GM15510 (cell line): Measurements from ENCODE around the gene SPEN.
A peak's percentile ranks its signal among the peaks of the same experiment; 100 is the strongest.

ENCODE experiments used
- POLR2A ChIP-seq: IDR thresholded peaks from 3 replicates; pipeline ENCODE4 v1.6.1; 2011; ENCODE audit warnings: borderline replicate concordance; ENCODE audit not compliant: insufficient read length; ENCODE audit errors: extremely low read depth

The SPEN gene

GRCh38 chr1:15934211-15935055, 86.9 kb downstream of the SPEN start:
- TF ChIP-seq POLR2A = no peak

DNA sequence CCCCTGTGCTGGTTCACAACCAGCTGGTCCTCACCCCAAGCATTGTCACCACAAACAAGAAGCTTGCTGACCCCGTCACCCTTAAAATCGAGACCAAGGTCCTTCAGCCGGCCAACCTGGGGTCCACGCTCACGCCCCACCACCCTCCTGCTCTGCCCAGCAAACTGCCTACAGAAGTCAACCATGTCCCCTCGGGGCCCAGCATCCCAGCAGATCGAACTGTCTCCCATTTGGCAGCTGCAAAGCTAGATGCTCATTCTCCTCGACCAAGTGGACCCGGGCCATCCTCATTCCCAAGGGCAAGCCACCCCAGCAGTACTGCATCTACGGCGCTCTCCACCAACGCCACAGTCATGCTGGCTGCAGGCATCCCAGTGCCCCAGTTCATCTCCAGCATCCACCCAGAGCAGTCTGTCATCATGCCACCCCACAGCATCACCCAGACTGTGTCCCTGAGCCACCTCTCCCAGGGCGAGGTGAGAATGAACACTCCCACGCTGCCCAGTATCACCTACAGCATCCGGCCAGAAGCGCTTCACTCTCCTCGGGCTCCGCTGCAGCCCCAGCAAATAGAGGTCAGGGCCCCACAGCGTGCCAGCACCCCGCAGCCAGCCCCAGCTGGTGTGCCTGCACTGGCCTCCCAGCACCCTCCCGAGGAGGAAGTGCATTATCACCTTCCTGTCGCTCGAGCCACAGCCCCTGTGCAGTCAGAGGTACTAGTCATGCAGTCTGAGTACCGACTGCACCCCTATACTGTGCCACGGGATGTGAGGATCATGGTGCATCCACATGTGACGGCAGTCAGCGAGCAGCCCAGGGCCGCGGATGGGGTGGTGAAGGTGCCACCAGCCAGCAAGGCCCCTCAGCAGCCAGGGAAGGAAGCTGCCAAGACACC, 87.8 kb downstream of the SPEN start:
- TF ChIP-seq POLR2A = no peak

- no peak for TF ChIP-seq POLR2A
Measured at GRCh38 chr1:15936025-15936424, 88.5 kb downstream of the SPEN start.

GRCh38 chr1:15937146-15937545, 89.6 kb downstream of the SPEN start:
- TF ChIP-seq POLR2A = no peak

- no peak for TF ChIP-seq POLR2A
Measured at GRCh38 chr1:15937706-15938168, 90.2 kb downstream of the SPEN start.

DNA sequence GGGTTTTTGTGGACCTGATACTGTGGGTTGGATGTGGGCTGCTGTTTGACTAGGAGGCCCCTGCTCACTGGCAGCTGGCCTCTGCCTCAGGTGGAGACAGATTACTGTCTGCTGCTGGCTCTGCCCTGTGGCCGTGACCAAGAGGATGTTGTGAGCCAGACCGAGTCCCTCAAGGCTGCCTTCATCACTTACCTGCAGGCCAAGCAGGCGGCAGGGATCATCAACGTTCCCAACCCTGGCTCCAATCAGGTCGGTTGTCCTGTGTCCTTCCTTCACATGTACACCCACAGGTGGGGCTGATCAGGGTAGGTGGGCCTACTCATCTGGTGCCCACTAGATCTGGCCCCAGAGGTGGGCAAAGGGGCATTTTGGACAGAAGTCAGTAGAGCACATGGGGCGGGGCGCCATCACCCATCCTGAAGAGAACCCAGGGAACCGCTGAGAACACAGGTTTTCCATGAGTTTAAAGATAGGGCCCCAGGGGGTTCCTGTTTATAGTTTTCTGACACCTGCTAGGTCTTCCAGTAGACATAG, 91.2 kb downstream of the SPEN start:
- peak; percentile 4 for TF ChIP-seq POLR2A

DNA sequence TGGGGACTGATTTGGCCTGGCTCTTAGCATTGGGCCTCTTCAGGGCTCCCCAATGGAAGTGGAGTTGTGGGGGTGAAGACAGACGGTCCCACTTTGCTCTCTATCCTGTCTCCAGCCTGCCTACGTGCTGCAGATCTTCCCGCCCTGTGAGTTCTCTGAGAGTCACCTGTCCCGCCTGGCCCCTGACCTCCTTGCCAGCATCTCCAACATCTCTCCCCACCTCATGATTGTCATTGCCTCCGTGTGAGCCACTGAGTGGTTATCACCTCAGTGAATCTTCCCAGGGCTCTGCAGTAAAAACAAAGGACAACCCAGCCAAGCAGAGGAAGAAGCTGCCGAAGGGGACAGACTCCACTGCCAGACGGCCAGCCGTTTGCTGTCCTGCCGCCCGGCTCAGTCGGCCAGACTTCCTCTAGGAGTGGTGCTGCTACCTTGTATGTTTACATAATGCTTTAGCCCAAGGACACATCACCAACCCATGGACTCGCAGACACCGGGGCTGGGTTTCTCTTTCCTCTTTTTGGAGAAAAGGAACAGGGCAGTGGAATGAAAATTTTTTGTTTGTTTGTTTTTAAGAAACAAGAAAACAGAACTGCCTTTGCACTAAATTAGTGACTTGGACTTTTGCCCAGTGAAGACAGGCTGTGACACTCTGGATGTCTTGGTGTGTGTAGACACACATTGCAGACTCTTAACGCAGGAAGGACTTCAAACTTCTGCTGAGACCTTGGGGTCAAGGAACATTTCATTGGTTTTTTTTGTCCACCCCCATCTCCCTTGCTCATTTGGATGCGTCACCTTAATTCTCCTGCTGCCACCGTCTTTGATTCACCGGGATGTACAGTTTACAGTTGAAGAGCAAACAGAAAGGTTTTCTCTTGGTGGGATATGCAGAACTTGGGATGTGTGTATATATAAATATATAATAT, 91.9 kb downstream of the SPEN start:
- peak; percentile 13 for TF ChIP-seq POLR2A

DNA sequence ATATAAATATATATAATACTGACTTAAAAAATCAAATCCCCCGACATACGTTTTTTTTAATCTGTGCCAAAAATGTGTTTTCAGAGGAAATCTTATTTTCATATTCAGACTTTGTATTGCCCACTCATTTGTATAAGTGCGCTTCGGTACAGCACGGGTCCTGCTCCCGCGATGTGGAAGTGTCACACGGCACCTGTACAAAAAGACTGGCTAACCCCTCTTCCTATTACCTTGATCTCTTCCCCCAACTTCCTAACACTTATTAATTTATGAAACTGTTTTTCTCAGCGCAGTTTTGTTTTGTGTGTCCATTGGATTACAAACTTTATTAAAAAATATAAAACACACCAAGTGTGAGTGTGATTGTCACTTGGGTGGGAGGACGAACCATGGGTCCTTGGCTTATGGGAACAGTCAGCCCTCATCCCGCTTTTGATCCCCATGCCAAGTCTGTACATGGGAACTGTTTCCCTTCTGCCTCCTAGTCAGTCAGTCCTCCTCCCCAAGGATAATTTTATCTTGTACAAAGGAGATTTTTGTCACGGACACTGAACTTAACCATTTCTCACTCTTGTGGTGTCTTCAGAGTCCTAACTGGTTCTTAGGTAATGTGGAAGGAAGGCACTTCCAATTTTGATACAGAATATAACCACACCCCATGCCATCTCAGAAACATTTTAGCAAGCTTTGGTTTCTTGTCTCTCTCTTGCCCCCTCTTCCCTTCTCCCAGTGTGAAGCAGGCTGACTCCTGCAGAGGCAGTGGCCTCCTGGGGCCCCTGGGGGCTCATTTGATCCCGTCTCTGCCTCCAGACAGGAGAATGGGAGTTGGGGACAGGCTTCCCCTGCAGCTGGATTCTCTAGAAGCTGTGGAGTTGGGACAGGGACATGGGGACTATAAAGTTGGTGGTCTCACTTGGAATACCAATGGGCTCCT, 92.9 kb downstream of the SPEN start:
- TF ChIP-seq POLR2A = no peak

GRCh38 chr1:15941044-15941840, 93.7 kb downstream of the SPEN start:
- no peak for TF ChIP-seq POLR2A

- no peak for TF ChIP-seq POLR2A
Measured at GRCh38 chr1:15941899-15942660, 94.6 kb downstream of the SPEN start.

DNA sequence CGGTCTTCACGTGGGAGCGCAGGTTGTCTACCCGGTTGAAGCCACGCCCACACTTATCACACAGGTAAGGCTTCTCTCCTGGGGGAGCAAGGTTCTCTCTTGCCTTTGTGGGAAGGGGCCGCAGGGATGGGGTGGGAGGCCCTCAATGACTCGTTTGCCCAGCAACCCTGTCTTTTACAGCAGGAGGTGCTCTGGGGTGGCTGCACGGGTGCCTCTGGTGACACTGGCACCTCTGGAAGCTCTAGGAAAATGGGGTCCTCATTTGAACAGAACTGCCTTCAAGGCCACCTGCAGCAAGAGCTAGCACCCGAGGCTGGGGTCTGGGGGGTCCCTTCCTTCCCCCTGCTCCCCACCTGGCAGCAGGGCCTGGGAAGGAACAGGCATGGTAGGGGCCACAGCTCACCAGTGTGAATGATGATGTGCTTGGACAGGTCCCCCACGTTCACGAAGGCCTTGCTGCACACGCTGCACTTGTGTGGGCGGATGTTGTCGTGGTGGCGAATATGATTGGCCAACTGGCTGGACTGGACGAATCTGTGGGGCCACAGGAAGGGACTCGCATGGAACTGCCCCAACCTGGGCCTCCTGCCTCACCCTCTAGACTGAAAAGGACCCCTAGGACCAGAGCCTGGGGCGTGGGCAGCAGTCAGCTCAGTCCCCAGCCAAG, 95.3 kb downstream of the SPEN start:
- TF ChIP-seq POLR2A = no peak
